ENCODE measurements around the gene C1QTNF2.

- no peak for TF ChIP-seq POLR2A (IDR thresholded peaks at IDR 0.05; ENCODE audit: extremely low read depth, insufficient read length)
- no peak for TF ChIP-seq CTCF (IDR thresholded peaks at IDR 0.05; ENCODE audit: low read depth, low read length)
- no peak for TF ChIP-seq MAX (IDR thresholded peaks at IDR 0.05; ENCODE audit: low read depth, low read length)
- no peak for TF ChIP-seq MYC (IDR thresholded peaks at IDR 0.05; ENCODE audit: low read depth, low read length)
Measured at GRCh38 chr5:160339406-160340130, 30.9 kb downstream of the C1QTNF2 start.

Measured in NB4 (cell line).